Left renal pelvis (tissue), 4 donors: ENCODE results near the gene C16orf74. TPM values are rescaled to one million over a fixed set of nuclear protein-coding genes. Genes with fewer than 3 reads are reported as not detected.

Experiments used
- DNase-seq, 4 donors: peaks; one replicate each; pipeline ENCODE4 v3.0.0-alpha.2; 2013; ENCODE audit warnings: low read depth in 4 of 4, low spot score in 3 of 4
- polyA plus RNA-seq, 4 donors: library from polyadenylated mRNA; unstranded; fragments of 120-200 nt; gene quantifications; one replicate each; pipeline ENCODE4 v1.2.1, GENCODE V29; 2013; ENCODE audit not compliant: insufficient read length in 4 of 4

C16orf74 gene
- polyA plus RNA-seq, 4 donors, result 2.5 to 3.7 (median 3.2) TPM

DNA sequence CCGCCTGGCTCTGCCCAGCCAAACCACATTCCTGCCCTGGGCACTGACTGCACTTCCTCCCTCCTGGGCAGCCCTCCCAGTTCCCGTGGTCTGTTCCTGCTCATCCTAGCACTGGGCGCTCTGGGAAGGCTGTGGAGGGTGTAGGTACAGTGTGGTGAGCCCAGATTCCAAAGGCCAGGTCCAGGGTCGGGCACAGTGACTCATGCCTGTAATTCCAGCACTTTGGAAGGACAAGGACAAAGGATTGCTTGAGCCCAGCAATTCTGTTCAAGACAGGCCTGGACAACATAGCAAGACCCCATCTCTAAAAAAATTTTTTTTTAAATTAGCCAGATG is 30.6 kb downstream of the C16orf74 start:
- DNase-seq, result no peak

DNA sequence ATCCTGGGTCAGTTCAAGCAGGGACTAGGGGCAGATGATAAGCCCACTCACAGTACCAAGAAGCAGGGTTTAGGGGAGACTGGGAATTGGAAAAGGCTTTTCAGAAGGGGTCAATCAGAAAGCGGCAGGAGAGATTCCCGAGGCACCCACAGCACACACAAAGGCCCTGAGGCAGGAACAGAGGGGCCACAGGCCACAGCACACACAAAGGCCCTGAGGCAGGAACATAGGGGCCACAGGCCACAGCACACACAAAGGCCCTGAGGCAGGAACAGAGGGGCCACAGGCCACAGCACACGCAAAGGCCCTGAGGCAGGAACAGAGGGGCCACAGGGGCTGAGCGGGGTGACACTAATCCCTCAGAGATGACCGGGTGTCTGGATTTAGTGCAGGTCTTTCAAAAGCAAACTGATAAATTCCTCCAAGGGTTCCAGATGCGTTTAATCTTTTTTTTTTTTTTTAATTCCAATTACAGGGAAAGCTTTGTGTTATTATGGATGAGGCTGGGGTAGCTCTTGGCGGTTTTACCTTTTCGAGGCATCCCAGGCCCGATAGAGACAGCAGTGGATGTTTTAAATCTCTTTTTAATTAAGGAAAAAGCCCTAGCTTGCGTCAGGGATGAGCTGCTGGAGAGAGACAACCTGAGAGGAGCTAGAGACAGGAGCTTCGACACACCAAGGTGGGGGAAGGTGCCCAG is 31.1 kb downstream of the C16orf74 start:
- no peak for DNase-seq

DNA sequence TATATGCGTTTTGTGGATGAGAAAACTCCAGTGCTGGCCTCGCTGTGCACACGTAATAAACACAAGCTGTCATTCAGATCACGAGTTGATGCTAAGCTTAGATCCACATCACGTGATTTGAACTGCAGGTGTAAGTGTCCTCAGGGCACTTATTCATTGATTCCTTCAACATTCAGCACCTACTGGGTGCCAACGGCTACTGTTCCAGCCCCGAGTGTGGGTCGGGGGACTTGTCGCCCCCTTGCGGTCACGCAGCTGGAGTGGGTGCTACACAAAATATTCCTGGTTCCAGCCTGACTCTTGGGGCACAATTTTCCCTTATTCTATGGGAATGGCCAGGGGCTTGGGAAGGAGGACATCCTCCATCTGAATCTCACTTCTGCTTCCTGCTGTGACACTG is 32.2 kb downstream of the C16orf74 start:
- DNase-seq, result no peak

DNA sequence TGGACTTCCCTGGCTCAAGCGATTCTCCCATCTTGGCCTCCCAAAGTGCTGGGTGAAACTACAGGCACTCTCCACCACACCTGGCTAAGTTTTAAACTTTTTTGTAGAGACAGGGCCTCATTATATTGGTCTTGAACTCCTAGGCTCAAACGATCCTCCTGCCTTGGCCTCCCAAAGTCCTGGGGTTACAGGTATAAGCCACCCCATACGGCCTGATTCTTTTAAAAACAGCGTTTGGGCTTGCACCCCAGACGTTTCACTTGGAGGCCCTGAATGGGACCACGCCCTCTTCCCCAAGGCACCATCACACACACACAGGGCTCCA is 32.8 kb downstream of the C16orf74 start:
- DNase-seq, result no peak

DNA sequence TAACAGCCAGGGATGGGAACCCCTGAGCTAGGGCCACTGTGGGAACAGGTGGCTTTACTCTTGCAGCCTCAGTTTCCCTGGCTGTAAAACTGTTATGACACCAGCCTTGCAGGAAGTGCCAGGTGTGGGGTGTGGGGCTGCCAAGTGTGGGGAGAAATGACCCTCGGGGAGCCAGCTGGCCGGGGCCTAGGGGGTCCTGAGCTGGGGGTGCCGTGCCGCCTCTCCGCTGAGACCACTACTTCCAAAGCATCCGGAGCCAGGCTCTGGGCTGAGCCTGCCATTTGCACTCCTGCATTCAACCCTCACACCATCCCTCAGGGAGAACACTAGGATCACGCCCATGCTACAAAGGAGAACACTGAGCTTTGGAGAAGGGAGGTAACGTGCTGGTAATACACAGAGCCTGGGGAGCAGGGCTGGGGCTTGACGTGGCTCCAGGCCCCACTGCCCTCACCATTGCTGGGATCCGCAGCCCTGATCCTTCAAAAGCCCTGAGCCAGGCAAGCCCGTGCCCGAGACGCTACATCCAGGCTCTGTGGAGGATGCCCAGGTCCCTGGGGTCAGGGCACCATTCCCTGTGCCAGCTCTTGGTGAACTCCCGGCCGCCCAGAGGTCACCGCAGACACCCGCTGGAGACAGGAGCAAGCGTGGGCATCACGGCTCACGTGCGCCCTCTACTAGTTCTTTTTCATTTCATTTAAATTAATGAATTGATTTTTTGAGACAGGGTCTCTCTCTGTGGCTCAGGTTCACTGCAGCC is 33.3 kb downstream of the C16orf74 start:
- peak in 1 of 4 donors; percentile 45 for DNase-seq

DNA sequence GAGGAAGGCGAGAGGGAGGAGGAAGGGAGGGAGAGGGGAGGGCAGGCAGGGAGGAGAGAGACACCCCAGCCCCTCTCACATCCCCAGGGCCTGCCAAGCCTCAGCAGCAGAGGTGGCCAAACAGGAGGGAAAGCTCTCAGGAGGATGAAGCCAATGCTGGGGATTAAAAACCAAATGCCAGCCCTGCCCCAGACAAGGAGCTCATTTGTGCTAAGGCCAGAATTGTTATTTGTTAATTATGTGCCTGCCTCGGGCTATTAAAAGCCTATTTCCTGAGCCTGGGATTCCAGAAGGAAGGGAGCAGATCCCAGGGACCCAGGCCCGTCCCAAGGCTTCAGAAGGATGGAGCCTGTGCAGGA is 34.2 kb downstream of the C16orf74 start:
- DNase-seq, result no peak

DNA sequence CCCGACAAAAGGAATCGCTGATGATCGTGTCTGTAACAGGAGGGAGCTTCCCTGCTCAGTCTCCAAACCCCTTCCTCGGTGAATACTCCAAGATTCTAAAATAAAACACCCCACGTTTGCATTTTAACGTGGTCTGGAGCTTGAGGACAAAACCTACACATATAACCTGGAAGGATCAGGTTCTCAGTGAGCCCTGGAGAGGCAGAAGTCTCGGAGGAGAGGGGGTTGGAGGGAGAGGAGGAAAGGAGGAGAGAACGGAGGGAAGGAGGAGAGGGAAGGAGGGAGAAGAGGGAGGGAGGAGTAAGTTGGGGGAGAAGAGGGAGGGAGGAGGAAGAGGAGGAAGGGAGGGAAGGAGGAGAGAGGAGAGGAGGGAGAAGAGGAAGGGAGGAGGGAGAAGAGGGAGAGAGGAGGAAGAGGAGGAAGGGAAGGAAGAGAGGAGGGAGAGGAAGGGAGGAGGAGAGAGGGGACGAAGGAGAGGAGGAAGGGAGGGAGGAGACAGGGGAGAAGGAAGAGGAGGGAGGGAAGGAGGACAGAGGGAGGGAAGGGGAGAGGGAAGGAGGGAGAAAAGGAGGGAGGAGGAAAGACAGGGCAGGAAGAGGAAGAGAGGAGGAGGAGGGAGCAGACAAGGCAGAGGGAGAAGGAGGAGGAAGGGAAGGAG is 34.7 kb downstream of the C16orf74 start:
- no peak for DNase-seq

DNA sequence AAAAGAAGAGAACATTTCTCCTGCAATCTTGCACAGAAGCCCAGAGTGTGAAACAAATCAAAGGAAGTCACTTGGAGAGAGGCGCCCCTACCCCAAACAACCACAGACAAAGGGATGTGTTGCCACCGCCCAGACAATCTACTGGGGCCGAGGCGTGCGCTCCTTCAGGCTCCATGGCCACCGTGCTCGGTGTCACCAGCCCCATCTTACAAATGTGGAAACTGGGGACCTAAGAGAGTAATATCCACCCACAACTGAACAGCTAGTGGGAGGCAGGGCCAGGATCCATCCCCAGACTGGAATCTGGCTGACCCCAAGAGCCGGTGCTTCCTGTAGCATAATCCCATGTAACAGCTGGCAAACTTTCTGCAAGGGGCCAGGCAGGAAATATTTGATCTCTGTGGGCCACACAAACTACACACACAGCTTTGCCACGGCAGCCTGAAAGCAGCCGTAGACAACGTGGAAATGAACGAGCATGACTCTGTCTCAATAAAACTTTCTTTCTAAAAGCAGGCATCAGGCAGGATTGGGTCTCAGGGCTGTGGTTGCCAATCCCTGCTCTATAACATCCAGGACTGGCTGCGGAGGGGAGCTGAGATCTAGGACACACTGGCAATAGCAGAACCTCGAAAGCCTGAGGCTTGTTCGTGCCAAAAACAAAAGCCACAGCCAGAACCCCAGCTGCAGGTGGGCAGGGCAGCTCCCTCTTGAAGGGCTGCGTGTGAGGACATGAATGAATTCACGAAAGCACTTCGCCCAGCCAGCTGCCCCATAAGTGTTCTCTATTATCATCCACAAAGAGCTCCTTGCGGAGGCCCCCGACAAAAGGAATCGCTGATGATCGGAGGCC is 35.5 kb downstream of the C16orf74 start:
- DNase-seq, result no peak

DNA sequence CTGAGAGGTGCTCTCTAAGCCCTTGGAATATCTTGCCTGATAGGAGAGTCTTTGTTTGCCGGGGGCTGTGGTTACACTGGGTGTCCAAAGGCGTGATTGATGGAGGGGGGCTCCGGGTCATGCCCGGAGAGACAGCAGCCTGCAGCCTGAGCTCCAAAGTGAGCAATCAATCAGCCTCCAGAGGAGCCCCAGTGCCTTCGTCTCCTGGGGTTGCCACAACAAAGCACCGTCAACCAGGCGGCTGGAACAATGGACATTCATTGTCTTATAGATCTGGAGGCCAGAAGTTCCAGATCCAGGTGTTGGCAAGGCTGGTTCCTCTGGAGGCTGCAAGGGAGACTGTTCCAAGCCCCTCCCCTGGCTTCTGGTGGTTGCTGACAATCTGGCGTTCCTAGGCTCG is 38.1 kb downstream of the C16orf74 start:
- no peak for DNase-seq

DNA sequence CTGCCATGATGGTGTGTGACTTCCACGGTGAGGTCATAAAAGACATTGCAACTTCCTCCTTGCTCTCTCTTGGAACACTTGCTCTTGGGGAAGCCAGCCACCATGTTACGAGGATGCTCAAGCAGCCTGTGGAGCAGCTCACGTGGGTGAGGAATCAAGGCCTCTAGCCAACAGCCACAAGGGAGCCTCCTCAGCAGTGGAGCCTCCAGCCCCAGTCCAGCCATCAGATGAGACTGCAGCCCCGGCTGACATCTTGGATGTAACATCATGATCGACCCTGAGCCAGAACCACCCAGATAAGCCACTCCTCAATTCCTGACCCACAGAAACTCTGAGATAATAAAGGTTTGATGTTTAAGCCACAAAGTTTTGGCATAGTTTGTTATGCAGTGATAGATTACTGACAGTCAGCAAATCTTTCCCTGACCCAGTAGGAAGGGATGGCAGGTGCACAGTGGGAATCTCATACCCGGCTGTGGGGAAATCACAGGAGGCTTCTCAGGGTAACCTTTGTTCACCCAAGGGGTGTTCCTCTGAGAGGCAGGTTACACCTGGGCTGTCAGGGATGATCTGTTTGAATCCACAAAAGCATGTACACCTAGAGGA is 38.8 kb downstream of the C16orf74 start:
- DNase-seq, result no peak

DNA sequence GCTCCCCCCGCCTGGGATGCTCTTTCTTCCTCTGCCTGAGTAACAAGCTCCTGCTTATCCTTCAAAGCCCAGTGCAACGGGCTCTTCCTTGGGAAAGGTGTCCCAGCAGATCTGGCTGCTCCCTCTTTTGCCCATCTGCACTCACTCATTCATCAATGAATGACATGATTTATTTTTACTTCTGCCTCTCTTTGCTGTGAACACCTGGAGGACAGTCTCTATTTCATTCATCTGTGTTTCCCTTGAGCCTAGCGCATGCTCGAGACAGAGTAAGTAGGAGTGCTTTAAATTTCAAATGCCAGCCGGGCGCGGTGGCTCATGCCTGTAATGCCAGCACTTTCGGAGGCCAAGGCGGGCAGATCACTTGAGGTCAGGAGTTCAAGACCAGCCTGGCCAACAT is 40.2 kb downstream of the C16orf74 start:
- no peak for DNase-seq

DNA sequence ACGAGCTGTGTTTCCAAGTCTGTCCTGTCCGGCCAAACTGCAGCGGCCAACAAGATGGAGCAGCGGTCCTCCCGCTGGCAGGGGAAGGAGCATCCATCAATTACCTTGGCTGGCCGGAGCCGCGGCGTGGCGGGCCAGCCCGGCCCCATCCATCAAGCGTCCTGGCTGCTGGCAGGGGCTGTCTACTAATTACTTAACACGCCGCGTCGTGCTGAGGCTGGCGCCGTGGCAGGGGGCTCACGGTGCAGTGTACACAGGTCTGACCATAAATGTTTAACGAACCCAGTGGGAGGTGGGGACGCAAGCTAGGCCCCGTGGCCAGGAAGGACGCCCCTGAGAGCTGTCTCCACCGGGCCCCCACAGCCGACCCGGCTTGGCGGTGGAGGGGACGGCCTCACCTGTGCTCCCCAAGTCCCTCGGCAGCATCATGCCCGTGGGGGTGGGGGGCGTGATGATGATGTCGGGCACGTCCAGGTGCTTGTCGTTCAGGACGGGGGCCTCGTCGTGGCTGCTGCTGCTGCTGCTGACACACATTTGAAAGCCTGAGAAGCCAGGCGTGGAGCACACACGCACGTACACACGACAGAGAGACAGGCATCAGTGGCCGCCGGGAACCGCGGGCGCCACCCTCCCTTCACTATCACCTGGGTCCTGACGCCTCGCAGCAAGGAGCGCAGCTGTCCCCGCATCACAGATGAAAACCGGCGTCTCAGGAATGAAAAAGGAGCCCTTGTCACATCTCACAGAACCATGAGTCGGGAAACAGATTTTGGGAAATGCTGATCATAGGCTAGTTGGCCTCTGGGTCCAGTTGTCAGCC is 40.9 kb downstream of the C16orf74 start:
- DNase-seq, result no peak

DNA sequence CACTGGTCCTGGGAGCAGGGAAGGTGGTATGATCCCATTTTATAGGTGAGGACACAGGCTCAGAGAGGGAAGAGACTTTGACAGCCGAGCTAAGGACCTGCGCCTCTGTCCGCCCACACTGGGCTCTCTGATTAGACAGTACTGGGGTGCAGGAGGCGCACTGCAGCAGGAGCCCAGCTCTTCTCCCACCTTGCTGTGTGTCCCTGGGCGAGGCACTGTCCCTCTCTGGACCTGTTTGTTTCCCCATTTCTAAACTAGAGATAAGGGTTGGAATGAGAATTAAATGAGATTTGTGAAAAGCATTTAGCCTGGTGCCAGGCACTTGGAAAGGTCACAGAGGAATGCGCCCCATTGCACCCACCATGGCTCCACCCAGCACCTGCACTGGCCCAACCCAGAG is 42.6 kb downstream of the C16orf74 start:
- DNase-seq, result no peak

DNA sequence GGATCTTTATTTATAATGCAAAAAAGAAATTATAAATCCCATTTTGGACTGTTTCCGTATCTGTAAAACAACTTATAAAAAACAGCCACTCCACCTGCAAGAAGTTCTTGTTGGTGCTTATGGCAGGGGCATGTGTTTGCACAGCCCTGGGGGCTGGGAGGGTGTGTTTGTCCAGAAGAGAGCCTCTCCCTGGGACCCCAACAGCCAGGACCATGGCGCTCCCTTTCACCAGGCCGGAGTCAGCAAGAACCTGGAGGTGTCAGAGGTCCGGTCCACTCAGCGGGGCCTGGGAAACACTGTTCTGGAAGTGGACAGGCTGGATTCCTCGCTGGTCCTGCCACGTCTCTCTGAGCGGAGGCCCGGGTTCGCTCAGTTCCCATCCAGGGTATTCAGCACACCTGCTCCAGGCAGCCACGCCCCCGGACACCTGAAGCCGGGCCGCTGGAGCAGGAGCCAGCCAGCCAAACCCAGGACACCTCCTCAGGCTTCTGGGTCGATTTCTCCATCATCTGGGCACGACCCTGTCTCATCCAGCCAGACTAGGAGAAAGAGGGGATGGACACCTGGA is 43.3 kb downstream of the C16orf74 start:
- DNase-seq, result no peak

DNA sequence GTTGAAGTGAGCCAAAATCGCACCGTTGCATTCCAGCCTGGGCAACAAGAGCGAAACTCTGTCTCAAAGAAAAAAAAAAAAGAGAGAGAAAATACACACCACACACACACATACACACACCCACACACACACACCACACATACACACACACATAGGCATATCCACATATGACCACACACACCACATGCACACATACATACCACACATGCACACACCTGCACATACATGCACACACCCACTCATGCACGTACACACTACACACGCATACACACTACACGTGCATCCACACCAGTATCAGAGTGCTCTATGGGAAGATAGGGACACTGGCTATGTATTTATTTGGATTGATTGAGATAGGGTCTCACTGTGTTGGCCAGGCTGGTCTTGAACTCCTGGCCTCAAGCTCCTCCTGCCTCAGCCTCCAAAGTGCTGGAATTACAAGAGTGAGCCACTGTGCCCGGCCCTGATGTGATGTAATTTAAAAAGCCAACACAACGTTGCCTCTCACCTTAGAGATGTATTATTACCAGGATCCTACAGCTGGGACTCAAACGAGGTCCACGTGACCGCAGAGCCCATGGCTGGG is 44.4 kb downstream of the C16orf74 start:
- no peak for DNase-seq

DNA sequence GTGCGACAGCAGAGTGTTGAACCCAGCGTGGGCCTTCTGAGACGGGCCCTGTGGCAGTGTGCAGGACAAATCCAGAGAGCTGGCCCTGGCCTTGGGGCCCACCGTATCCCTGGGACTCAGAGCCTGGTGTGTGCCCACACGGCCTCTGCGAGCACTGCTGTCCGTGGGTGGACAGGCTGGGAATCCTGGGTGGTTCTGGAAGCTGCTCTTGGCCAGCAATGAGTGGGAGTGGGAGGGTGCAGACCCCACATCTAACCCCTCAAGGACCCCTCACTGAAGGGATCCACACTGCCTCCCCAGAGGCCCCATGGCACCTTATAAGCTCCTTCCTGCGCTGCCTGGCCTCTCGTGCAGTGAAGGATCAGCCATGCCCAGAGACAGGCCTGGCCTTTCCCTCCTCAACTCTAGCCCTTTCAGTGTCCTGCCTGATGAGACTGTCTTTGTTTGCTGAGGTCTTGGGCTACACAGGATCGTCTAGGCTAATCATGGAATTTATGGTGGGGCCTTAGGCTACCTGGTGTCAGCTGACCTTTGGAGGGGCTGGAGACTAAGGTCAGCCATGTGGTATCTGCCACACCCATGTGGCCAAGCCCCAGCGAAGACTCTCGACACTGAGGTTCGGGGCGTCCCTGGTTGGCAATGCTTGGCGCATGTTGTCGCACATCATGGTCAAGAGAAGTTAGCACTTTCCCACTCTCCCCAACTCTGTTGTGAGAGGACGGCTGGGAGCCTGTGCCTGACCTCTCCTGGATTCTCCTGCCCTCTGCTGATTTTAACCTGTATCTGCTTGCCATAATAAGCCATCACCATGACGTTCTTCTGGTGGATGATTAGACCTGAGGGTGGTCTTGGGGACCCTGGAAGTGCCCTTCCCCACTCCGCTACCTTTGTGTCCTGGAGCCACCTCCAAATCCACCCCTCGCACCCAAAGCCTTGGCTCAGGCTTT is 45.7 kb downstream of the C16orf74 start:
- DNase-seq, result no peak

DNA sequence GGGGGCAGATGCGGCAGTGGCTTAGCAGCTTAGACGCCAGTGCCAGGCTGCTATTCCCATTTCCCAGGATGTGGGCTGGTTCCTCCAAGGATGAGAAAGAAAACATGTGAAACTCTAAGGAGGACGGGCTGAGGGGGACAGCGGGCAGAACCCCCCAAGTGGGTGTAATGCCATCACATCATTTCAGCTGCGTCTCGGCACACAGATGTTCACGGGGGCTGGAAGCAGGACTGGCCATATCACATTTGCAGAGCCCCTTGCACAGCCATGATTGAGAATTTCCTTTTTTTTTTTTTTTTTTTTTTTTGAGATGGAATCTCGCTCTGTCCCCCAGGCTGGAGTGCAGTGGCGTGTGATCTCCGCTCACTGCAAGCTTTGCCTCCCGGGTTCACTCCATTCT is 46.9 kb downstream of the C16orf74 start:
- DNase-seq, result no peak

DNA sequence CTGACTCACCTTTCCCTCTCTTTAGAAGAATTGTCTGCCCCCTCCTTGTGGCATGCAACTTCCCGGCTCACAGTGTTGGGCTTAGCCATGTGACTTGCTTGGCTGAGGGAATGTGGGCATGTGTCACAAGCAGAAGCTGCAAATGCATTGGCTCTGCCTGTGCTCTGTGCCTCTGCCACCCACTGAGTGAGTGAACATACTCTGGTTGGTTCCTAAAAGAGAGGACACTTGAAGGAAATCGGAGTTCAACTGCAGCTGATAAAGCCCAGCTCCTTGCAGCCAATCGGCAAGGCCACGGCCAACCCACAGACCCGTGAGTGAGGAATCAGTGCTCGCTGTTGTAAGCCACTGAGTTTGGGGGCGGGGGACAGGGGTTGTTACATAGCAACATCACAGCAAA is 51.3 kb downstream of the C16orf74 start:
- DNase-seq, result no peak
